Transverse colon (tissue), 4 donors: ENCODE results near the gene ROPN1L. TPM values are rescaled to one million over a fixed set of nuclear protein-coding genes. Genes with fewer than 3 reads are reported as not detected.

ENCODE experiments used
- DNase-seq: peaks from one replicate; pipeline ENCODE4 v3.0.0-alpha.2; 2019
- H3K27ac ChIP-seq, 4 donors: fragments of 200-600 bp; sonication (generic); 2 replicates each; pipeline ENCODE4 v1.5.1; 2016 to 2018; ENCODE audit warnings: inconsistent platforms in 4 of 4
- H3K27me3 ChIP-seq: fragments of 200-600 bp; sonication (generic); 2 replicates; pipeline ENCODE4 v1.5.1; 2017; ENCODE audit warnings: inconsistent platforms
- H3K36me3 ChIP-seq, 4 donors: fragments of 200-600 bp; sonication (generic); 2 replicates each; pipeline ENCODE4 v1.5.1; 2017 to 2019; ENCODE audit warnings: inconsistent platforms in 4 of 4
- H3K4me1 ChIP-seq, 4 donors: fragments of 200-600 bp; sonication (generic); 2 replicates each; pipeline ENCODE4 v1.5.1; 2017 to 2020; ENCODE audit warnings: inconsistent platforms in 4 of 4
- H3K4me3 ChIP-seq, 4 donors: fragments of 200-600 bp; sonication (generic); 1 replicate in 1 of 4; 2 replicates in 3 of 4; pipeline versions ENCODE4 v1.5.1 to v1.6.1; 2017 to 2019; ENCODE audit warnings: inconsistent platforms in 4 of 4
- H3K9me3 ChIP-seq, 2 donors: fragments of 200-600 bp; sonication (generic); 2 replicates each; pipeline ENCODE4 v1.5.1; 2017 to 2019; ENCODE audit warnings: inconsistent platforms in 2 of 2
- CTCF ChIP-seq, 5 experiments: fragments of 200-600 bp in 3 of 5; fragments of 450-650 bp in 2 of 5; sonication (generic) in 3 of 5; IDR thresholded peaks; 1 replicate in 2 of 5; 2 replicates in 3 of 5; pipeline ENCODE4 v1.5.1; 2016 to 2017; ENCODE audit warnings: antibody characterized with exemption in 5 of 5, inconsistent platforms in 3 of 5, mild to moderate bottlenecking in 2 of 5, moderate library complexity in 1 of 5
- EP300 ChIP-seq: sonication (generic); formaldehyde crosslinking; IDR thresholded peaks from one replicate; pipeline ENCODE4 v1.6.1; 2017; ENCODE audit warnings: antibody characterized with exemption, low read depth
- POLR2A ChIP-seq: fragments of 450-650 bp; IDR thresholded peaks from one replicate; pipeline ENCODE4 v1.6.1; 2016; ENCODE audit warnings: antibody characterized with exemption, mild to moderate bottlenecking, moderate library complexity
- POLR2AphosphoS5 ChIP-seq, 3 donors: sonication (generic); formaldehyde crosslinking; IDR thresholded peaks; one replicate each; pipeline ENCODE4 v1.6.1; 2016; ENCODE audit warnings: antibody characterized with exemption in 3 of 3
- WGBS, 2 donors: methylation state at CpG; one replicate each; pipeline ENCODE4 v1.1.5; 2018; ENCODE audit warnings: low coverage in 1 of 2; 5-methylcytosine and 5-hydroxymethylcytosine counted together
- in situ Hi-C, 4 donors: fragments of 200-750 bp; cut with MboI; loops; one replicate each; pipeline versions ENCODE4 v1.15.0 to v1.15.1; 2017; ENCODE audit warnings: low sequenced_read_pairs in 3 of 4, low pct_ligation_motif_present in 1 of 4, low pct_unique_long_range_greater_than_20kb in 1 of 4
- intact Hi-C: fragments of 100-400 bp; cut with DNase I; formaldehyde crosslinking; loops from one replicate; pipeline ENCODE4 v1.15.1; 2023; ENCODE audit warnings: low total_unique reads
- total RNA-seq, 4 donors: library from RNA; depleted of rRNA; stranded (reverse); fragments of >200 nt; gene quantifications; one replicate each; pipeline ENCODE4 v1.1.0, GENCODE V29; 2016

The ROPN1L gene
- total RNA-seq, 4 donors from 2014 or later = 0.32 to 2.6 TPM; not detected in 2

GRCh38 chr5:10421896-10422691 is 19.6 kb upstream of the ROPN1L start:
- H3K4me3 ChIP-seq = no peak overlapping the region
- H3K27ac ChIP-seq = no peak overlapping the region
- no peak for DNase-seq
- intact Hi-C loops (no loop called here), in situ Hi-C loops (no loop called here)
- no peaks in the 10 kb centered on the region for H3K27me3 ChIP-seq
- TF ChIP-seq POLR2A (no peak), CTCF (IDR thresholded peaks at IDR 0.05) (no peak), POLR2AphosphoS5 (IDR thresholded peaks at IDR 0.05) (no peak), EP300 (no peak)
- H3K4me1 ChIP-seq = no peaks in the 10 kb centered on the region
- H3K36me3 ChIP-seq = peaks cover 0 to 45% (median 20%) of the 10 kb centered on the region in 4 donors
- 78 to 84% methylated on average over 10 to 12 of the region's 12 CpGs for WGBS, 2 donors
- H3K9me3 ChIP-seq = no peaks in the 10 kb centered on the region

- intact Hi-C loops = no loop called here
These were observed 18.7 kb upstream of the ROPN1L start for GRCh38 chr5:10423022-10423421.

GRCh38 chr5:10424124-10424731 is 17.5 kb upstream of the ROPN1L start:
- TF ChIP-seq POLR2AphosphoS5 (IDR thresholded peaks at IDR 0.05) (no peak), CTCF (IDR thresholded peaks at IDR 0.05) (peak in 2 of 5 experiments; percentile 21 to 28)
- intact Hi-C loops (no loop called here), in situ Hi-C loops (no loop called here)
- Histone ChIP-seq H3K36me3 (peaks cover 0 to 40% (median 17%) of the 10 kb centered on the region in 4 donors), H3K9me3 (no peaks in the 10 kb centered on the region), H3K4me3 (no peak overlapping the region), H3K4me1 (no peaks in the 10 kb centered on the region), H3K27ac (no peak overlapping the region), H3K27me3 (no peaks in the 10 kb centered on the region)
- no peak for DNase-seq
- WGBS, 2 donors = 72 to 78% methylated on average over 6 of the region's 6 CpGs

More at GRCh38 chr5:10423022-10423421, 18.7 kb upstream of the ROPN1L start:
- 78 to 83% methylated on average over 1 to 2 of the region's 2 CpGs for WGBS, 2 donors
- in situ Hi-C loops = no loop called here
- DNase-seq = no peak
- no peak overlapping the region for H3K27ac ChIP-seq
- H3K4me1 ChIP-seq = no peaks in the 10 kb centered on the region
- no peaks in the 10 kb centered on the region for H3K9me3 ChIP-seq
- peaks cover 0 to 46% (median 16%) of the 10 kb centered on the region in 4 donors for H3K36me3 ChIP-seq
- TF ChIP-seq POLR2AphosphoS5 (IDR thresholded peaks at IDR 0.05) = no peak
- no peak for TF ChIP-seq POLR2A
- TF ChIP-seq EP300 = no peak
- TF ChIP-seq CTCF (IDR thresholded peaks at IDR 0.05) = no peak
- no peak overlapping the region for H3K4me3 ChIP-seq
- no peaks in the 10 kb centered on the region for H3K27me3 ChIP-seq

- TF ChIP-seq CTCF (IDR thresholded peaks at IDR 0.05) (no peak), EP300 (no peak), POLR2A (no peak), POLR2AphosphoS5 (IDR thresholded peaks at IDR 0.05) (no peak)
- WGBS, 2 donors = 80 to 88% methylated on average over 1 to 2 of the region's 2 CpGs
- no peak for DNase-seq
- intact Hi-C loops (no loop called here), in situ Hi-C loops (no loop called here)
- Histone ChIP-seq H3K36me3 (peaks cover 0 to 61% (median 24%) of the 10 kb centered on the region in 4 donors), H3K4me3 (no peak overlapping the region), H3K9me3 (no peaks in the 10 kb centered on the region), H3K27me3 (no peaks in the 10 kb centered on the region), H3K27ac (no peak overlapping the region), H3K4me1 (no peaks in the 10 kb centered on the region)
These were observed 14.5 kb upstream of the ROPN1L start for GRCh38 chr5:10427201-10427600.
